Pancreas (tissue), 10 donors: ENCODE measurements around the gene FBXO10. TPM values are rescaled to one million over a fixed set of nuclear protein-coding genes. Genes with fewer than 3 reads are reported as not detected.

ENCODE experiments used
- ATAC-seq, 4 donors: fragments of 200-7000 bp; cut with Tn5 transposase; one replicate each; pipeline versions ENCODE4 v1.8.0 to v1.9.1; 2020; ENCODE audit warnings: mild to moderate bottlenecking in 4 of 4, moderate library complexity in 4 of 4
- DNase-seq, 6 donors: peaks; one replicate each; pipeline ENCODE4 v3.0.0-alpha.2; 2020
- FAIRE-seq: peaks from 2 replicates; lab custom pipeline; 2012; peaks lifted over from hg19 to GRCh38; lab: Jason Lieb, UNC
- H3K27ac ChIP-seq, 4 donors: fragments of 200-600 bp; sonication (generic); 1 replicate in 3 of 4; 2 replicates in 1 of 4; pipeline versions ENCODE4 v1.5.0 to v1.8.0; 2020
- H3K27me3 ChIP-seq, 4 donors: fragments of 200-600 bp; one replicate each; pipeline ENCODE4 v1.8.0; 2021
- H3K36me3 ChIP-seq, 3 donors: fragments of 200-600 bp; sonication (generic) in 1 of 3; one replicate each; pipeline versions ENCODE4 v1.5.0 to v1.8.0; 2020 to 2021
- H3K4me1 ChIP-seq, 3 donors: fragments of 200-600 bp; one replicate each; pipeline ENCODE4 v1.8.0; 2021
- H3K4me3 ChIP-seq, 4 donors: fragments of 200-600 bp; sonication (generic) in 2 of 4; one replicate each; pipeline versions ENCODE4 v1.5.0 to v1.8.0; 2020 to 2021
- H3K9me3 ChIP-seq, 4 donors: fragments of 200-600 bp; one replicate each; pipeline ENCODE4 v1.8.0; 2021
- CTCF ChIP-seq, 4 donors: fragments of 200-600 bp; sonication (generic) in 3 of 4; IDR thresholded peaks; one replicate each; pipeline versions ENCODE4 v1.5.0 to v1.8.0; 2021; ENCODE audit warnings: antibody characterized with exemption in 4 of 4
- whole genome bisulfite sequencing, 2 donors: extraction: QIAGEN DNeasy Blood & Tissue Kit; methylation state at CpG; one replicate each; pipeline ENCODE4 v1.1.7; 2013; 5-methylcytosine and 5-hydroxymethylcytosine counted together
- intact Hi-C, 3 donors: fragments of 100-400 bp; cut with DNase I; formaldehyde crosslinking; loops; one replicate each; pipeline versions ENCODE4 v1.11.1 to v1.14.2; 2022
- polyA plus RNA-seq, 2 donors: library from polyadenylated mRNA; stranded (reverse); fragments of 200-250 nt; gene quantifications; one replicate each; pipeline ENCODE4 v1.2.3, GENCODE V29; 2013
- total RNA-seq, 6 donors: library from RNA; stranded (reverse); fragmentation: NEBNext Ultra II Directional in 4 of 6; extraction: Animal tissue kit (Norgen Biotek cat#: 25700) in 4 of 6; gene quantifications; one replicate each; pipeline versions ENCODE4 v1.2.1 to v1.2.4, GENCODE V29; 2021 to 2023
- donor health status: healthy with polysubstance abuse.
- donor health status: DM: no; HTN: no; CAD: no; lungs with moderate emphysema.
- donor health status: DM: no; HTN: no; CAD: no.
- donor health status: control.
- donor health status: control.
- donor health status: Bipolar disorder and iron deficiency.
- donor health status: DM: yes; HTN: yes; CAD: no.
- donor health status: DM: no; HTN: no; CAD: no.
- donor health status: DM: no; HTN: no; CAD: no.
- donor health status: DM: yes; HTN: yes; CAD: no.

FBXO10 gene
- total and polyA plus RNA-seq, 8 donors: 3.9 to 7.9 (median 6.1) TPM

GRCh38 chr9:37583522-37584121 is 7.4 kb upstream of the FBXO10 start:
- intact Hi-C loops: no loop called here
- peaks cover 0 to 31% (median 3%) of the 10 kb centered on the region in 3 donors for H3K36me3 ChIP-seq
- no peak for FAIRE-seq
- ATAC-seq: no peak
- no peak overlapping the region for H3K4me3 ChIP-seq
- no peaks in the 10 kb centered on the region for H3K4me1 ChIP-seq
- no peak for DNase-seq
- 88 to 90% methylated on average over 3 of the region's 3 CpGs for WGBS, 2 donors
- H3K9me3 ChIP-seq: no peaks in the 10 kb centered on the region
- H3K27me3 ChIP-seq: no peaks in the 10 kb centered on the region
- TF ChIP-seq CTCF (IDR thresholded peaks at IDR 0.05): no peak
- H3K27ac ChIP-seq: no peak overlapping the region

- Histone ChIP-seq H3K27ac (no peak overlapping the region), H3K9me3 (no peaks in the 10 kb centered on the region), H3K27me3 (no peaks in the 10 kb centered on the region), H3K4me1 (no peaks in the 10 kb centered on the region), H3K36me3 (peaks cover 0 to 22% (median 0%) of the 10 kb centered on the region in 3 donors), H3K4me3 (no peak overlapping the region)
- 63 to 68% methylated on average over 6 of the region's 6 CpGs for WGBS, 2 donors
- FAIRE-seq (peak; percentile 89), DNase-seq (no peak), ATAC-seq (peak; percentile 30 to 90 (median 82))
- intact Hi-C loops: no loop called here
- TF ChIP-seq CTCF (IDR thresholded peaks at IDR 0.05): peak; percentile 26 to 55 (median 42)
Measured at GRCh38 chr9:37582548-37583157, 6.5 kb upstream of the FBXO10 start.

- DNase-seq: no peak
- Histone ChIP-seq H3K4me3 (peak overlapping the region; percentile 76 to 87 (median 82)), H3K36me3 (no peaks in the 10 kb centered on the region), H3K27ac (peak overlapping the region; percentile 57 to 74 (median 68)), H3K4me1 (peaks cover 0 to 9% (median 3%) of the 10 kb centered on the region in 3 donors), H3K9me3 (no peaks in the 10 kb centered on the region), H3K27me3 (no peaks in the 10 kb centered on the region)
- no peak for FAIRE-seq
- no peak for TF ChIP-seq CTCF (IDR thresholded peaks at IDR 0.05)
- intact Hi-C loops: no loop called here
- peak; percentile 36 to 57 (median 46) for ATAC-seq
- WGBS, 2 donors: 3 to 6% methylated on average over 5 of the region's 5 CpGs
Measured at GRCh38 chr9:37575511-37575914, 667 bp downstream of the FBXO10 start.

- Histone ChIP-seq H3K4me3 (peak overlapping the region in 3 of 4 donors; percentile 82 to 87 (median 82)), H3K4me1 (peaks cover 0 to 9% (median 3%) of the 10 kb centered on the region in 3 donors), H3K27me3 (no peaks in the 10 kb centered on the region), H3K27ac (peak overlapping the region in 1 of 4 donors; percentile 57), H3K9me3 (no peaks in the 10 kb centered on the region), H3K36me3 (no peaks in the 10 kb centered on the region)
- FAIRE-seq: no peak
- no peak for TF ChIP-seq CTCF (IDR thresholded peaks at IDR 0.05)
- DNase-seq: no peak
- intact Hi-C loops: no loop called here
- WGBS, 2 donors: 27 to 30% methylated on average over 5 of the region's 5 CpGs
- peak in 1 of 4 donors; percentile 8 for ATAC-seq
Measured at GRCh38 chr9:37575001-37575400, 1.2 kb downstream of the FBXO10 start.

- DNase-seq (no peak), ATAC-seq (peak in 2 of 4 donors; percentile 8 to 31), FAIRE-seq (no peak)
- Histone ChIP-seq H3K27me3 (no peaks in the 10 kb centered on the region), H3K9me3 (no peaks in the 10 kb centered on the region), H3K27ac (no peak overlapping the region), H3K36me3 (no peaks in the 10 kb centered on the region), H3K4me1 (peaks cover 0 to 9% (median 3%) of the 10 kb centered on the region in 3 donors), H3K4me3 (no peak overlapping the region)
- intact Hi-C loops: no loop called here
- WGBS, 2 donors: 58 to 60% methylated on average over 5 of the region's 5 CpGs
- TF ChIP-seq CTCF (IDR thresholded peaks at IDR 0.05): no peak
Measured at GRCh38 chr9:37574241-37574721, 1.9 kb downstream of the FBXO10 start.
